Peyer's patch (tissue), 4 donors: ENCODE data around the gene OR52E5. TPM values are rescaled to one million over a fixed set of nuclear protein-coding genes. Genes with fewer than 3 reads are reported as not detected.

ENCODE experiments used
- DNase-seq, 3 donors: peaks; one replicate each; pipeline ENCODE4 v3.0.0-alpha.2; 2017 to 2019
- H3K27ac ChIP-seq, 4 donors: fragments of 200-600 bp; sonication (generic); one replicate each; pipeline ENCODE4 v1.5.1; 2016 to 2019
- H3K27me3 ChIP-seq, 2 donors: fragments of 200-600 bp; sonication (generic); one replicate each; pipeline ENCODE4 v1.5.1; 2019
- H3K36me3 ChIP-seq, 3 donors: fragments of 200-600 bp; sonication (generic); one replicate each; pipeline ENCODE4 v1.5.1; 2016 to 2019
- H3K4me1 ChIP-seq, 4 donors: fragments of 200-600 bp; sonication (generic); one replicate each; pipeline ENCODE4 v1.5.1; 2016 to 2019
- H3K4me3 ChIP-seq, 4 donors: fragments of 200-600 bp; sonication (generic); 1 replicate in 3 of 4; 2 replicates in 1 of 4; pipeline ENCODE4 v1.5.1; 2016 to 2019; ENCODE audit warnings: mild to moderate bottlenecking in 1 of 4
- H3K9me3 ChIP-seq, 4 donors: fragments of 200-600 bp; sonication (generic); one replicate each; pipeline ENCODE4 v1.5.1; 2016 to 2019; ENCODE audit warnings: mild to moderate bottlenecking in 1 of 4
- CTCF ChIP-seq, 6 experiments: fragments of 450-650 bp in 4 of 6; fragments of 200-600 bp in 2 of 6; sonication (generic) in 1 of 6; IDR thresholded peaks; one replicate each; pipeline ENCODE4 v1.5.1; 2017 to 2019; ENCODE audit warnings: antibody characterized with exemption in 6 of 6, mild to moderate bottlenecking in 3 of 6, moderate library complexity in 1 of 6
- POLR2A ChIP-seq, 2 donors: fragments of 450-650 bp; IDR thresholded peaks; one replicate each; pipeline ENCODE4 v1.5.1; 2017; ENCODE audit warnings: antibody characterized with exemption in 2 of 2, mild to moderate bottlenecking in 2 of 2, moderate library complexity in 2 of 2
- total RNA-seq, 4 donors: library from RNA; depleted of rRNA; stranded (reverse); fragments of >200 nt; gene quantifications; one replicate each; pipeline ENCODE4 v1.1.0, GENCODE V29; 2016

OR52E5 gene
- total RNA-seq, 4 donors from 2014 or later: not detected

- H3K9me3 ChIP-seq: no peaks in the 10 kb centered on the region
- no peaks in the 10 kb centered on the region for H3K27me3 ChIP-seq
- TF ChIP-seq POLR2A (IDR thresholded peaks at IDR 0.05) (no peak), CTCF (IDR thresholded peaks at IDR 0.05) (no peak)
- H3K36me3 ChIP-seq: no peaks in the 10 kb centered on the region
- H3K4me1 ChIP-seq: no peaks in the 10 kb centered on the region
- no peak overlapping the region for H3K4me3 ChIP-seq
- DNase-seq: no peak
- no peak overlapping the region for H3K27ac ChIP-seq
Observed at GRCh38 chr11:5928811-5929210, 35.8 kb downstream of the OR52E5 start.

- no peaks in the 10 kb centered on the region for H3K4me1 ChIP-seq
- no peak overlapping the region for H3K4me3 ChIP-seq
- no peaks in the 10 kb centered on the region for H3K27me3 ChIP-seq
- H3K36me3 ChIP-seq: no peaks in the 10 kb centered on the region
- DNase-seq: no peak
- TF ChIP-seq CTCF (IDR thresholded peaks at IDR 0.05) (no peak), POLR2A (IDR thresholded peaks at IDR 0.05) (no peak)
- no peaks in the 10 kb centered on the region for H3K9me3 ChIP-seq
- no peak overlapping the region for H3K27ac ChIP-seq
Observed at GRCh38 chr11:5929571-5930368, 36.8 kb downstream of the OR52E5 start.

GRCh38 chr11:5930614-5931013 lies 37.6 kb downstream of the OR52E5 start:
- Histone ChIP-seq H3K36me3 (no peaks in the 10 kb centered on the region), H3K4me3 (no peak overlapping the region), H3K27ac (no peak overlapping the region), H3K9me3 (no peaks in the 10 kb centered on the region), H3K4me1 (no peaks in the 10 kb centered on the region), H3K27me3 (no peaks in the 10 kb centered on the region)
- DNase-seq: no peak
- no peak for TF ChIP-seq CTCF (IDR thresholded peaks at IDR 0.05)
- no peak for TF ChIP-seq POLR2A (IDR thresholded peaks at IDR 0.05)

- Histone ChIP-seq H3K27me3 (no peaks in the 10 kb centered on the region), H3K4me3 (no peak overlapping the region), H3K9me3 (no peaks in the 10 kb centered on the region), H3K4me1 (no peaks in the 10 kb centered on the region), H3K36me3 (no peaks in the 10 kb centered on the region), H3K27ac (no peak overlapping the region)
- DNase-seq: no peak
- no peak for TF ChIP-seq CTCF (IDR thresholded peaks at IDR 0.05)
Observed at GRCh38 chr11:5931061-5931460, 38.1 kb downstream of the OR52E5 start.

- Histone ChIP-seq H3K27me3 (no peaks in the 10 kb centered on the region), H3K36me3 (no peaks in the 10 kb centered on the region), H3K4me1 (no peaks in the 10 kb centered on the region), H3K9me3 (no peaks in the 10 kb centered on the region), H3K4me3 (no peak overlapping the region), H3K27ac (no peak overlapping the region)
- no peak for DNase-seq
- TF ChIP-seq POLR2A (IDR thresholded peaks at IDR 0.05): no peak
- TF ChIP-seq CTCF (IDR thresholded peaks at IDR 0.05): no peak
Observed at GRCh38 chr11:5932671-5933070, 39.7 kb downstream of the OR52E5 start.
